ENCODE measurements around the gene ARGLU1. TPM values are rescaled to one million over a fixed set of nuclear protein-coding genes. Genes with fewer than 3 reads are reported as not detected.

The ARGLU1 gene
- total RNA-seq, 3 donors from 2014 or later = 71.7 to 88.5 (median 84.8) TPM

DNA sequence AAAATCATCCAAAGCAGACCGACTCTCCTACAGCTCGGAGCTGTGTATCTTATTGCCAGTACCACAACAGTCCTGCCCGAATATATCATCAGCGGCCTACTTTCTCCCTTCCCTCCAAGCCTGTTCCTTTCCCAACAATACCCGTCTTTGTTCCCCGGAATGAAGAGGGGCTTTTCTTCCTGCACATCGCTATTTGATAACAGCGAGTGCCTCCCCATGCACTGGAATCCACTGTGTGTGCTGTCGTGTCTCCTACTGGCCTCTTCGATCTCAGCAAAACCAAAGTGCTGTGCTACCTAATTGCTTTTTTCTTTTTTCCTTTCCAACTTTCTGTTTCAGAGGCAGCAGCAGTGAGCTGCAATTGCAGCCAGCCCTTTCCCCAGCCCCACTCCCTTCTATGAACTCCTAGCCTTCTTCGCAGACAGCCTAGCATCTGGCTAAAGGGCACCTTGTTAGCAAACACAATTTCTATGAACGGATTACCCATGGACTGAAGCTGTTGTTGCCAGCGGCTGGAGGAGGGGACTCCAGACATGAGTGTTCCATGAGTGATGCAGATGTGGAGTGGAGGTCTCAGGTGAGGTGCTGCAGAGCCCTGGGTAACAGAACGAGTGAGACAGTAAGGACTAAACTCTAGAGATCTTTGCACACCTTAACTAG lies 75.9 kb downstream of the ARGLU1 start:
- DNase-seq (no peak), ATAC-seq (no peak)
- TF ChIP-seq, protein P1, sequence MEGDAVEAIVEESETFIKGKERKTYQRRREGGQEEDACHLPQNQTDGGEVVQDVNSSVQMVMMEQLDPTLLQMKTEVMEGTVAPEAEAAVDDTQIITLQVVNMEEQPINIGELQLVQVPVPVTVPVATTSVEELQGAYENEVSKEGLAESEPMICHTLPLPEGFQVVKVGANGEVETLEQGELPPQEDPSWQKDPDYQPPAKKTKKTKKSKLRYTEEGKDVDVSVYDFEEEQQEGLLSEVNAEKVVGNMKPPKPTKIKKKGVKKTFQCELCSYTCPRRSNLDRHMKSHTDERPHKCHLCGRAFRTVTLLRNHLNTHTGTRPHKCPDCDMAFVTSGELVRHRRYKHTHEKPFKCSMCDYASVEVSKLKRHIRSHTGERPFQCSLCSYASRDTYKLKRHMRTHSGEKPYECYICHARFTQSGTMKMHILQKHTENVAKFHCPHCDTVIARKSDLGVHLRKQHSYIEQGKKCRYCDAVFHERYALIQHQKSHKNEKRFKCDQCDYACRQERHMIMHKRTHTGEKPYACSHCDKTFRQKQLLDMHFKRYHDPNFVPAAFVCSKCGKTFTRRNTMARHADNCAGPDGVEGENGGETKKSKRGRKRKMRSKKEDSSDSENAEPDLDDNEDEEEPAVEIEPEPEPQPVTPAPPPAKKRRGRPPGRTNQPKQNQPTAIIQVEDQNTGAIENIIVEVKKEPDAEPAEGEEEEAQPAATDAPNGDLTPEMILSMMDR (IDR thresholded peaks at IDR 0.05) = no peak
- Histone ChIP-seq H3K4me1 (ENCODE audit: low read depth) (peaks cover 16% of the 10 kb centered on the region), H3K36me3 (ENCODE audit: low read depth) (no peaks in the 10 kb centered on the region), H3K9me3 (no peaks in the 10 kb centered on the region), H3K4me3 (no peak overlapping the region)
- intact Hi-C loops (cut with DNase I, micrococcal nuclease) = no loop called here

Other genes with a start within 250 kb of the ARGLU1 start
- 10 to 100 TPM; 48.8 to 92.6 (median 82.3) TPM for gene EFNB2, start 32.5 kb downstream of the ARGLU1 start, total RNA-seq

All from mucosa of descending colon (tissue), 3 donors.